Epithelial cell of prostate (primary cell): ENCODE measurements around the gene PGK1.
"Not testable (repeated sequence)": the region's sequence is repeated elsewhere in the genome, so short reads cannot be mapped to it uniquely, and the experiment has no call there.

Source experiments
- DNase-seq: peaks from one replicate; pipeline ENCODE4 v3.0.0-alpha.2; 2011; ENCODE audit warnings: low read depth, low spot score
- H3K27ac ChIP-seq: fragments of 450-650 bp; 2 replicates; pipeline ENCODE4 v1.5.1; 2017; ENCODE audit warnings: mild to moderate bottlenecking

PGK1 gene

DNA sequence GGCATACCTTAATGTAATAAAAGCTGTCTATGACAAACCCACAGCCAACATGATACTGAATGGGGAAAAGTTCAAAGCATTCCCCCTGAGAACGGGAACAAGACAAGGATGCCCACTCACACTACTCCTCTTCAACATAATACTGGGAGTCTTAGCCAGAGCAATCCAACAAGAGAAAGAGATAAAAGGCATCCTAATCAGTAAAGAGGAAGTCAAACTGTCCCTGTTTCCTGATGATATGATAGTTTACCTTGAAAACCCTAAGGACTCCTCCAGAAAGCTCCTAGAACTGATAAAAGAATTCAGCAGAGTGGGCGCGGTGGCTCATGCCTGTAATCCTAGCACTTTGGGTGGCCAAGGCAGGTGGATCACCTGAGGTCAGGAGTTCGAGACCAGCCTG, 59.1 kb downstream of the PGK1 start:
- not testable (repeated sequence) for DNase-seq, H3K27ac ChIP-seq

DNA sequence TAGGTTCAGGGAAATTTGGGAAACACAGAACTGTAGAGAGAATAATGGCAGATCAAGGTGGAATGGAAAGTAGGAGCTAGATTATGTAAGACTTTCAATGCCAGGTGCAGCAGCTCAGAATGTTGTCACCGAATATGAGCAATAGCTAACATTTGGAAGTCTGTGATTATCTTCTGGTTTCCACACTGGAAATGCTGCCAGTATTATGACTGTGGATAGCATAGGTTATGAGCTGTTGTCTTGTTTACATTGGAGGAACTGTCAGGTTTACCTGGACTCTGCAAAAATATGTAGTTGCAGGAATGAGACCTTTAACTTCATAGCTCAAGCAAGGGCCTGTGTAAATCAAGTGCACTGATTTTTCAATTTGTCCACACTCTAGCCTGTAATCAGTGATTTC, 61.4 kb downstream of the PGK1 start:
- H3K27ac ChIP-seq: no peak overlapping the region
- DNase-seq: no peak

DNA sequence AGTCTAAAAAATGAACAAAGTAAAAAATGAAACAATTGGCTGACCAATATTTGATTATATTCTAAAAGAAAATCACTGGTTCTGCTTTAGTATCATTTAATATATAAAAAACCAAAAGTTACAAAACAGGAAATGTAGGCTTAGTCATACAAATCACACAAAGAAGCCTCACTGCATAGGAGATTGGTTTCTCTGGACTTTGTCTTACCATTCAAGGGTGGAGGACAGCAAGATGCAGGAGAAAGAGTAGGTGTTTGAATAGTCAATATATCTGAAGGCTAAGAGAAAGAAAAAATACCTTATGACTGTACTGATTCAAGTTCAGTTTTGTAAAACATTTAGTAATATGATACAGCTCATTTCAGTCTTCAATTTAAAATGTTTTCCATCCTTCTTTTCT, 64.0 kb downstream of the PGK1 start:
- H3K27ac ChIP-seq: no peak overlapping the region
- no peak for DNase-seq
